Colonic mucosa (tissue), 4 donors: ENCODE results near the gene RGS3. TPM values are rescaled to one million over a fixed set of nuclear protein-coding genes. Genes with fewer than 3 reads are reported as not detected.

Source experiments
- DNase-seq: peaks from one replicate; pipeline ENCODE4 v3.0.0-alpha.2; 2020
- H3K27ac ChIP-seq: fragments of 200-600 bp; one replicate; pipeline ENCODE4 v1.8.0; 2021
- H3K27me3 ChIP-seq: fragments of 200-600 bp; one replicate; pipeline ENCODE4 v1.8.0; 2021
- H3K36me3 ChIP-seq: fragments of 200-600 bp; one replicate; pipeline ENCODE4 v1.8.0; 2021
- H3K4me1 ChIP-seq: fragments of 200-600 bp; one replicate; pipeline ENCODE4 v1.8.0; 2021; ENCODE audit warnings: mild to moderate bottlenecking
- H3K4me3 ChIP-seq: fragments of 200-600 bp; one replicate; pipeline ENCODE4 v1.8.0; 2021
- H3K9ac ChIP-seq, 2 donors: one replicate each; pipeline ENCODE4 v1.7.0; 2013; ENCODE audit warnings: control low read depth in 2 of 2, low read depth in 2 of 2, low read length in 2 of 2
- H3K9me3 ChIP-seq: fragments of 200-600 bp; one replicate; pipeline ENCODE4 v1.8.0; 2021
- intact Hi-C: fragments of 100-400 bp; cut with DNase I; formaldehyde crosslinking; loops from one replicate; pipeline ENCODE4 v1.14.1; 2022
- total RNA-seq, 2 donors: library from RNA; stranded (reverse); fragmentation: NEBNext Ultra II Directional in 1 of 2; extraction: Animal tissue kit (Norgen Biotek cat#: 25700) in 1 of 2; gene quantifications; one replicate each; pipeline ENCODE4 v1.2.1, GENCODE V29; 2021
- TF ChIP-seq, protein P1 (sequence below): fragments of 200-600 bp; IDR thresholded peaks from one replicate; pipeline ENCODE4 v1.8.0; 2022; ENCODE audit warnings: antibody characterized with exemption, mild to moderate bottlenecking
- donor health status: healthy.
- donor health status: DM: no; HTN: no; CAD: no.
- donor health status: DM: no; HTN: no; CAD: no.

RGS3 gene
- total RNA-seq, 2 donors from 2014 or later, result 67.4 to 71.1 TPM

DNA sequence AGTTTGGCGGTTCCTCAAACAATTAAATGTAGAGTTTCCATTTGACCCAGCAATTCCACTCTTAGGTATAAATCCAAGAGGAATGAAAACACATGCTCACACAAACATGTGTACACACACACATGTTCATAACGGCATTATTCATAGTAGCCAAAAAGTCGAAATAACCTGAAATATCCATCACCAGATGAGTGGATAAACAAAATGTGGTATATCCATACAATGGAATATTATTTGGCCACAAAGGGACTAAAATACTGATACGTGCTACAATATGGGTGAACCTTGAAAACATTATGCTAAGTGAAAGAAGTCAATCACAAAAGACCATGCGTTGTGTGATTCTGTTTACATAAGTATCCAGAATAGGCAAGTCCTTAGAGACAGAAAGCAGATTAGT is 8.7 kb downstream of the RGS3 start:
- Histone ChIP-seq H3K4me3 (no peak overlapping the region), H3K9me3 (no peaks in the 10 kb centered on the region), H3K9ac (no peak overlapping the region), H3K36me3 (no peaks in the 10 kb centered on the region), H3K4me1 (no peaks in the 10 kb centered on the region), H3K27me3 (no peaks in the 10 kb centered on the region), H3K27ac (no peak overlapping the region)
- TF ChIP-seq, protein P1, sequence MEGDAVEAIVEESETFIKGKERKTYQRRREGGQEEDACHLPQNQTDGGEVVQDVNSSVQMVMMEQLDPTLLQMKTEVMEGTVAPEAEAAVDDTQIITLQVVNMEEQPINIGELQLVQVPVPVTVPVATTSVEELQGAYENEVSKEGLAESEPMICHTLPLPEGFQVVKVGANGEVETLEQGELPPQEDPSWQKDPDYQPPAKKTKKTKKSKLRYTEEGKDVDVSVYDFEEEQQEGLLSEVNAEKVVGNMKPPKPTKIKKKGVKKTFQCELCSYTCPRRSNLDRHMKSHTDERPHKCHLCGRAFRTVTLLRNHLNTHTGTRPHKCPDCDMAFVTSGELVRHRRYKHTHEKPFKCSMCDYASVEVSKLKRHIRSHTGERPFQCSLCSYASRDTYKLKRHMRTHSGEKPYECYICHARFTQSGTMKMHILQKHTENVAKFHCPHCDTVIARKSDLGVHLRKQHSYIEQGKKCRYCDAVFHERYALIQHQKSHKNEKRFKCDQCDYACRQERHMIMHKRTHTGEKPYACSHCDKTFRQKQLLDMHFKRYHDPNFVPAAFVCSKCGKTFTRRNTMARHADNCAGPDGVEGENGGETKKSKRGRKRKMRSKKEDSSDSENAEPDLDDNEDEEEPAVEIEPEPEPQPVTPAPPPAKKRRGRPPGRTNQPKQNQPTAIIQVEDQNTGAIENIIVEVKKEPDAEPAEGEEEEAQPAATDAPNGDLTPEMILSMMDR, result no peak
- DNase-seq, result no peak
- intact Hi-C loops, result no loop called here

DNA sequence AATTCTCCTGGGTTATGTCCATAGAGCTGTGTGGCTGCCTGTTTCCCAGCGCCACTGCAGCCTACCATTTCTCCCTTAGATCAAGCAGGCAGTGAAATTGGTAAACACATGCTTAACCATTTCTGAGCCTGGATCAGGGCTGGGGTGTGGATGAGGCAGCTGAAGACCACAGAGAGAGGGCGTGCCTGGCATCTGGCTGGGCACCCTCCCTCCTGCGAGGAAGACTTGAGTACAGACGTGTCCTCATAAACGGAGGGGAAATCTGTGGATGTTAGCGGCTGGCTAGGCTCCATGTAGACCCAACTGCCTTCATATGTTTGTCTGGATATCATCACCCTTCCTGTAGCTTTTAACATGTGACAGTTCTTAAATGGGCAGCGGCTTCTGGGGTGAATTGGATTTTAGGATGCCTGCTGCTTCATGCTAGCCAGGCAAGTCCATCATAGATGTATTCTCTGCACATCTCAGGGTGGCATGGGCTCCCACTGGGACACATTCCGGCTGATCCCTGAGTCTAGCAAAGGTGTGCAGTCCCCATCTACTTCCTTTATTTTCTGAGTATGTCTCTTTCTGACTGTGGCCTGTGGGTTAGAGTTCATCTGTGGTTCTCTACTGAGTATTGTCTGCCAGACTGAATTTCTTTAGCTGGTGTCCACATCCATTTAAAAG is 11.0 kb downstream of the RGS3 start:
- Histone ChIP-seq H3K9ac (no peak overlapping the region), H3K36me3 (no peaks in the 10 kb centered on the region), H3K4me3 (no peak overlapping the region), H3K27me3 (no peaks in the 10 kb centered on the region), H3K27ac (no peak overlapping the region), H3K9me3 (no peaks in the 10 kb centered on the region), H3K4me1 (no peaks in the 10 kb centered on the region)
- no peak for DNase-seq
- TF ChIP-seq, protein P1, result no peak
- intact Hi-C loops, result no loop called here

DNA sequence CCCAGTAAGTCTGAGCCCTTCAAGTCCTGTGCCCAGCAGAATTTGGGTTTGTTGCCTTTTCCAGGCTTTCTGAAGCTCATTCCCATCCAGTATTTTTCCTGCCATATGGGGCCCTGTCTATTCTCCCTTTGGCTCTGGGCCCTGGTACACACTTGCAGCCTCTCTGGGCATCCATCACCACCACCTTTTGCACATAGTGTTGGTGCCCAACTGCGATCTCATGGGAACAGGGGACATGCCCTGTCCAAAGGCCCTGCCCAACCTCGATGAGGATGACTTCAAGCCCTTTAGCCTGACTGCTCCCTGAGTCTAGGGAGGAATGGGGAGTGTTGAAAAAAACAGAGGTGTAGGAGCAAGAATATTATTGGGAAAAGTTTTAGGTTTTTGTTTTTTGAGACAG is 11.5 kb downstream of the RGS3 start:
- TF ChIP-seq, protein P1, result no peak
- DNase-seq, result no peak
- Histone ChIP-seq H3K9me3 (no peaks in the 10 kb centered on the region), H3K4me3 (no peak overlapping the region), H3K36me3 (no peaks in the 10 kb centered on the region), H3K27me3 (no peaks in the 10 kb centered on the region), H3K9ac (no peak overlapping the region), H3K4me1 (no peaks in the 10 kb centered on the region), H3K27ac (no peak overlapping the region)
- intact Hi-C loops, result no loop called here

DNA sequence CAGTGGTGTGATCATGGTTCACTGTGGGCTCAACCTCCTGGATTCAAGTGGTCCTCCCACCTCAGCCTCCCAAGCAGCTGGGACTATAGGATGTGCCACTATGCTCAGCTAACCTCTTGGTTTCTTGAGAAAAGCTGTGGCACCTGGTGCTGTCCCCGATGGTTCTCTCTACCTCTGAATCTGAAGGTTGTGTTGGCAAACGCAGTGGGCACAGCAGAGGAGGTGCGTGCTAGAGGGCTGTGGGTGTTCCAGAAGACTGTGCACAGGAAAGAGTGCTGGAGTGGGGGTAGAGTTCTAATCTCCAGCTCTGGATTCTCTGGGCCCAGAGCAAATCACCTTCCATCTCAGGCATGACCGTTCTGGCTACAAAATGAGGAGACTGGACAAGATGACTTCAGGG is 12.5 kb downstream of the RGS3 start:
- H3K27ac ChIP-seq, result no peak overlapping the region
- H3K4me3 ChIP-seq, result no peak overlapping the region
- H3K9me3 ChIP-seq, result no peaks in the 10 kb centered on the region
- H3K27me3 ChIP-seq, result no peaks in the 10 kb centered on the region
- H3K9ac ChIP-seq, result no peak overlapping the region
- intact Hi-C loops, result no loop called here
- no peak for DNase-seq
- TF ChIP-seq, protein P1, result no peak
- no peaks in the 10 kb centered on the region for H3K4me1 ChIP-seq
- no peaks in the 10 kb centered on the region for H3K36me3 ChIP-seq

DNA sequence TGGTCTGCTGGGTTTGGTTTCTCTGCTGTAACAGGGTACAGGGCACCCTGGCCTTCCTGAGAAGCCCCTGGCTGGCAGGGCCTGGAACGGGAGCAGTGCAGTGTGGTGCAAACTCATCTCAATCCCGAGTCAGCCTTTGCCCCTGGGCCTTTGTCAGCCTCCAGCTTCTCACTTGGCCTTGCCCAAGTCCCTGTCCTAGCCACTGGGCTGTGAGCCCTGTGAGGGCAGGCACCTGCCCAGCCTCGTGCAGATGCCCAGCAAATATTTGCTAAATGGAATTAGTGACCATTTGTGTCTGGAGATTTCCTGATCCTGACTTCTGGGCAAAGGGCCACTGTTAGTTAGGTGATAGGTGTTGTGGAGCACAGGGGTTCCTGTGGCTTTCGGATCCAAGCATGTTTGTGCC is 13.0 kb downstream of the RGS3 start:
- Histone ChIP-seq H3K36me3 (no peaks in the 10 kb centered on the region), H3K4me3 (no peak overlapping the region), H3K9ac (no peak overlapping the region), H3K4me1 (no peaks in the 10 kb centered on the region), H3K9me3 (no peaks in the 10 kb centered on the region), H3K27me3 (no peaks in the 10 kb centered on the region), H3K27ac (no peak overlapping the region)
- TF ChIP-seq, protein P1, result no peak
- DNase-seq, result no peak
- intact Hi-C loops, result no loop called here
